C4-2B (cell line): ENCODE results near the gene NSMCE4A.
A peak's percentile ranks its signal among the peaks of the same experiment; 100 is the strongest.

Source experiments
- H3K27ac ChIP-seq: fragments of 450-650 bp; 2 replicates; pipeline ENCODE4 v1.5.1; 2017
- ZFX ChIP-seq: fragments of 450-650 bp; IDR thresholded peaks from 2 replicates; pipeline ENCODE4 v1.6.1; 2017
- TF ChIP-seq, protein P1 (sequence below): fragments of 450-650 bp; conservative IDR thresholded peaks from 2 replicates; pipeline ENCODE4 v1.5.1; 2017; ENCODE audit warnings: mild to moderate bottlenecking

NSMCE4A gene

DNA sequence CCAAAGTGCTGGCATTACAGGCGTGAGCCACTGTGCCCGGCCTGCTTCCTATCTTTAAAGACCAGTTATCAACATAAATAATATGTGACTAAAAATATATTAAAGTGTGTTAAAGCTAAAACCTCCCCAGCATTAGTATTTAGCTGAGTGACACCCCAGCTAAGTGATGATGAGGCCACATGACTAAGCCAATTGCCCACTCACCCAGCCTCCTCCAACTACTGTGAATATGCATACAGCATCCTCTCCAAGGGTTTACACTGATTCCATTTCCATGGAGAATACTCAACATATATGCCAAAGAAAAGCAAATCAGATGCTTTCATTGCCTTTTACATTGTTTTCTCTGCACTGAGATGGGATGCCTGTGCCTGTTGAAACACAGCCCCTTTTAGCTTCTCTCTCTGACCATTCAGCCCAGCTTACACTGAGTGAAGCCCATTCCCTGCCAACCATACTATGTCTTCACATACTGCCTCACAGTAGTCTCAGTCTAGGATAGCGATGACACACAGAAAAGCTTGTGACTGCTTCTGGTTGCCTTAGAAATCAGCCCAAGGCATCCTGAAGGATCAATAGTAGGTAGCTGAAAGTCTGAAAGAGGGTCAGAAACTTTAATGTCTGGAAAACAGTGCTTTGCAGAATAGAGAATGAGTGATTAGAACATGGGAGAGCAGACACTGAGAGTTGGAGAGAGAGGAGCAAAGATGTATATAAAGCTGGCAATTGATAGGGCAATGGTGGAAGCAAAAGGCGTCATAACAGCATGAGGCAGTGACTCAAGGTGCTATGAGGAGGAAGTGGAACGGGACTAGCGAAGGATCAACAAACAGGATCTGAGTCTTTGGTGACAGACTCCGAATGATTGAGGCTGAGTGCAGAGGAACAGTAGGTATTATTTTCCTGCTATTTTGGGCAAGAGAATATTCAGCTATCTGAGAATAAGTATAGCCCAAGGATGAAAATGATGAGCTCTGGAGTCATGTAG, 27.4 kb downstream of the NSMCE4A start:
- TF ChIP-seq ZFX: no peak
- TF ChIP-seq, protein P1, sequence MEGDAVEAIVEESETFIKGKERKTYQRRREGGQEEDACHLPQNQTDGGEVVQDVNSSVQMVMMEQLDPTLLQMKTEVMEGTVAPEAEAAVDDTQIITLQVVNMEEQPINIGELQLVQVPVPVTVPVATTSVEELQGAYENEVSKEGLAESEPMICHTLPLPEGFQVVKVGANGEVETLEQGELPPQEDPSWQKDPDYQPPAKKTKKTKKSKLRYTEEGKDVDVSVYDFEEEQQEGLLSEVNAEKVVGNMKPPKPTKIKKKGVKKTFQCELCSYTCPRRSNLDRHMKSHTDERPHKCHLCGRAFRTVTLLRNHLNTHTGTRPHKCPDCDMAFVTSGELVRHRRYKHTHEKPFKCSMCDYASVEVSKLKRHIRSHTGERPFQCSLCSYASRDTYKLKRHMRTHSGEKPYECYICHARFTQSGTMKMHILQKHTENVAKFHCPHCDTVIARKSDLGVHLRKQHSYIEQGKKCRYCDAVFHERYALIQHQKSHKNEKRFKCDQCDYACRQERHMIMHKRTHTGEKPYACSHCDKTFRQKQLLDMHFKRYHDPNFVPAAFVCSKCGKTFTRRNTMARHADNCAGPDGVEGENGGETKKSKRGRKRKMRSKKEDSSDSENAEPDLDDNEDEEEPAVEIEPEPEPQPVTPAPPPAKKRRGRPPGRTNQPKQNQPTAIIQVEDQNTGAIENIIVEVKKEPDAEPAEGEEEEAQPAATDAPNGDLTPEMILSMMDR: no peak
- no peak overlapping the region for H3K27ac ChIP-seq

DNA sequence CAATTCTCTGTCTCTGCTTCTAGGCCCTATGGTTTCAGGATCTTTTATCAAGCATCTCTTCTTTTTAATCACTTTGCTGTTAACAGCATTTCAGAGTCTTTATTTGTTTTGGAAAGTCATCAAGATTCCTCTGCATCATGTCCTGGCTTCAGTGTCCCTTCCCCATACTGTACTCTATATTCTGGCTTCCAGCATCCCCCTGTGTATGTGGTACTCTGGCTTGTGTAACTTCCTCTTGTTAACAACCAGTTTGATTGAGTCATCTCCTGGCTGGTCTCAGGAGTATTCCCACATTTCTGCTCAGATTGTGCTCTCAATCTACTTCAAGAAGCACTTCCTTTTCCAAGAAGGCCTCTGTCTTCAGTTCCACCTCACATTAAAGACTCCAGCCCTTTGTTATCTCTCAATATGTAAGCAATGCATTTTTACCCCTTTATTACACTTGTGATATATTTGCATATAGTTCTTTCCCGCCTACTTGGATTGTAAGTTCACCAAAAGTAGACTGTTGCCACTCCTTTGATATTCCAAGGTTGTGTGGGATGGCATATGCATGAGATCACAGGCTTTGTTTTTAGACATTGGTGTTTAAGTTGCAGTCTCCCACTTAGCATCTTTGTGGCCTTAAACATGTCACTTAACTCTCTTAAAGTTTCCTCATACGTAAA, 32.1 kb downstream of the NSMCE4A start:
- H3K27ac ChIP-seq: no peak overlapping the region
- TF ChIP-seq, protein P1: no peak

- no peak overlapping the region for H3K27ac ChIP-seq
- TF ChIP-seq, protein P1: no peak
- no peak for TF ChIP-seq ZFX
These were observed 33.5 kb downstream of the NSMCE4A start for GRCh38 chr10:121941532-121941931.

DNA sequence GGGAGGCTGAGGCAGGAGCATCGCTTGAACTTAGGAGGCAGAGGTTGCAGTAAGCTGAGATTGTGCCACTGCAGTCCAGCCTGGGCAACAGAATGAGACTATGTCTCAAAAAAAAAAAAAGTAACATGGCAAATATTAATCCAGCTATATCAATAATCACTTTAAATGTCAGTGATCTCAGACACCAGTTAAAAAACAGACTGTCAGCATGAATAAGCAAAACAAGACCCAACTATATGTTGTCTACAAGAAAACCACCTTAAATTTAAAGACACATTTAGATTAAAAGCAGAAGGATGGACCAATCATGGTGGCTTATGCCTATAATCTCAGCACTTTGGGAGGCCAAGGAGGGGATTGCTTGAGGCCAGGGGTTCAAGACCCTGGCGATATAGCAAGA, 38.7 kb downstream of the NSMCE4A start:
- TF ChIP-seq ZFX: no peak
- TF ChIP-seq, protein P1: no peak
- no peak overlapping the region for H3K27ac ChIP-seq

DNA sequence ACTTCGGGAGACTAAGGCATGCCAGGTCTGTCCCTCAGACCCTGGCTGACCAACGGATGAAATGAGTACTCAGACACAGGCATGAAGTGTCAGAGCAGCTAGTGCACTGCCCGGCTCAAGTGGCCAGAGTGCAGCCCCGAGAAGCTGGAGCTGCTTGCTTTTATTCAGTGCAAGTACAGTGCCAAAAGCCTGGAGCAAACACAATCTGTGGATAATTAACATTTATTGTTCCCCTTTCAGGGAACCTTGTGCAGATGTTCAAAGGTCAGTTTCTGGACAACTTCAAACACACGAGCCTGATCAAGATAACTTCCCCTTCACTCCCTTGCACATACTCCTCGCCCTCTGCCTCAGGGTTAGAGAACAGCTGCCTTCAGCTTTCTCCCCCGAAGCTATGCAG, 39.3 kb downstream of the NSMCE4A start:
- TF ChIP-seq, protein P1: no peak
- no peak for TF ChIP-seq ZFX
- no peak overlapping the region for H3K27ac ChIP-seq

- peak overlapping the region; percentile 21; the same call in 1 of the 2 replicates for H3K27ac ChIP-seq
These were observed 44.5 kb downstream of the NSMCE4A start for GRCh38 chr10:121930268-121931085.

GRCh38 chr10:121929585-121930267, 45.3 kb downstream of the NSMCE4A start:
- peak overlapping the region; percentile 21 for H3K27ac ChIP-seq
